Retina (tissue), 1 donor: ENCODE data around the gene APCDD1.
"Not testable (repeated sequence)": the region's sequence is repeated elsewhere in the genome, so short reads cannot be mapped to it uniquely, and the experiment has no call there.

Source experiments
- DNase-seq: peaks from one replicate; pipeline ENCODE4 v3.0.0-alpha.2; 2016

APCDD1 gene

DNA sequence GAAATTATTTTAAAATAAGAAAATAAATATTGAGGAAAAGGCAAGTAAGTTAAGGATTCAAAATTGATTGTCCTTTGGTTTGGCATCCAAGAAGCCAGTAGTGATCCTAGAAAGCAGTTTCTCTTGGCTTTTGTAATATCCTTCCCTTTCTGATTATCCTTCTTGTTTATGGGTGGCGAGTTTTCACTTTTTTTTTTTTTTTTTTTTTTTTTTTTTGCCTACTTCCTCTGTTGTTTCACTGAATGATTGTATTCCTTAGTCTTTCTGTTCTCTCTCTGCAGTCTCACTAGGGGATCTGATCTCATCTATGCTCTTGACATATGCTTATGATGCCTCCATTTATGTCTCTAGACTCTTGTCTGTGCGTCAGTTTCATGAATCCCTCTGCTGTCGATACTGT, 75.6 kb downstream of the APCDD1 start:
- no peak for DNase-seq

DNA sequence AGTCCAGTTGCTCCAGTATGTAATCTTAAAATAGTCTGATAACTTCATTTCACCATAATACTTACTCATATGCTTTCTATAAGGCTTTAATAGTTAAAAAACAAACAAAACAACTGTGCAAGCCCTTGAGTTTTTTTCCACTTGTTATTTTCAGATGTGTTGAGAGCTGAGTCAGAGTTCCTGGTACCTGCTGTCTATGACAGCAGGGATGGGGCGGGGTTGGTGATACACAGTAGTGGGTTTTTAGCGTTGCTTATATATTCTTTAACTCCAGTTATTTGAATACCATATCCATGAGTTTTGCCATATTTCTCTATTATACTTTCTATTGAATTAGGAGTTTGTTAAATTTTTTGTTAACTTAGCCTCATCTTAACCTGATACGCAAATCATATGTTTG, 76.4 kb downstream of the APCDD1 start:
- DNase-seq = no peak

DNA sequence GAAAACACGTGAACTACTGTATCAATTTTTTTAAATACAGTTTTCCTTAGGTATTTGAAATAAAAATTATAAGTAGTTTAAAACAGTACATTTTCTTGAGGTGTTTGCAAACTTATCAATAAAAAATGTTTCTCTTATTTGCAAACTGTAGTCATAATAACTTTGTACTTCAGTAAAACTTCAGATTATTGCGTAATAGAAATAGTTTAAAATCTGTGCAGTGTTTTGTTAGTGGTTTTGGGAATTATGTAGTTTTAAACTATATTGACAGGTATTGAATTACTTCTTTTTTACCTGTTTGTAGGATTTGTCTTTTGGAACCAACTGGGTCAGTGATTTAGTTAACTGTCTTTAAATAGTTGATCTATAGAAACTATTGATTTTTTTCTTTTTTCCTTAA, 78.7 kb downstream of the APCDD1 start:
- DNase-seq = no peak

DNA sequence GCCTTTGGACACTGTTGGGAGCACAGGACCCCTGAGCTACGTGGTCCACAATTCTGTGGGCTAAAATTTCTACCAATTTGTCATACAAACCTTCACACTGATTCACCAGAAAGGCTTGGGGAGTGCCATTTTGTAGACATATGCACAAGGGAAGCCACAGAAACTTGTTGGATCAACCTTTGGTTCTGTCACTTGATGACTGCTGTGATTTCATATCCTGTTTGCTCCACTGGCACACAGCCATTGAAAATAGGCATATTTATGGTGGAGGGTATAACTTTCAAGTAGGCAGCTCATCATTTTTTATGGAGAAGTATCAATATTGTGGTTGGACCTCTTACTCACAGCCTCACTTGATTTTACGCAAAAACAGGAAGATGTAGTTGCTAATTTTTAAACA, 81.8 kb downstream of the APCDD1 start:
- no peak for DNase-seq

DNA sequence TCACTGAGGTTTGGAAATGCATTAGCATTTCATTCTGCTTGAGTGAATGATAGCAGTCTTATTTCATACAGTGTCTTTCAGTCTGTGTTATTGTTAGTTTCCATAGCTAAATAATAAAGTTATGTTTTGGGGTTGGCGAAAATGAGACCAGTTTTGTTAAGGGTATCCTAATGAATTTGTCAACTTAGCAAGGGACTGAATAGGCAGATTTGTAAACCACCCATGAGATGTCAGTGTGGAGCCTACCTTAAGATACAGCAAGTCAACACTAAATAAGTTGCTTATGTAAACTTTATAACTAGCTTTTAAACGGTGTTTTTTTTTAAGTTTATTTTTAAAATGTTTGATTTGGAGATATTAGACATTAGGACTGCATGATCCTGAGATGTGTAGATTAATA, 83.3 kb downstream of the APCDD1 start:
- no peak for DNase-seq

DNA sequence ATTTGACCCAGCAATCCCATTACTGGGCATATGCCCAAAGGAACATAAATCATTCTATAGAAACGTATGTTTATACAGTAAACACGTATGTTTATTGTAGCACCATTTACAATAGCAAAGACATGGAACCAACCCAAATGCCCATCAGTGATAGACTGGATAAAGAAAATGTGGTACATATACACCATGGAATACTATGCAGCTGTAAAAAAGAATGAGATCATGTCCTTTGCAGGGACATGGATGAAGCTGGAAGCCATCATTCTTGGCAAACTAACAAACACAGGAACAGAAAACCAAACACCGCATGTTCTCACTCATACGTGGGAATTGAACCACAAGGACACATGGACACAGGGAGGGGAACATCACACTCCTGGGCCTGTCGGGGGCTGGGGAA, 84.7 kb downstream of the APCDD1 start:
- not testable (repeated sequence) for DNase-seq
